Measurements from ENCODE around the gene ZFX.

Gene ZFX

GRCh38 chrX:24229976-24230375 lies 80.4 kb downstream of the ZFX start:
- Histone ChIP-seq H3K9me3 (ENCODE audit: control insufficient read depth, low read length) (no peaks in the 10 kb centered on the region), H3K36me3 (ENCODE audit: control insufficient read depth, insufficient read depth, low read length) (no peaks in the 10 kb centered on the region), H3K9ac (ENCODE audit: low read length) (no peak overlapping the region), H3K4me1 (ENCODE audit: control insufficient read depth, insufficient read depth, low read length) (no peaks in the 10 kb centered on the region), H3K4me3 (ENCODE audit: low read length) (no peak overlapping the region), H3K27me3 (ENCODE audit: control insufficient read depth, insufficient read depth, low read length) (no peaks in the 10 kb centered on the region)

GRCh38 chrX:24231131-24231540 lies 81.6 kb downstream of the ZFX start:
- H3K27me3 ChIP-seq (ENCODE audit: control insufficient read depth, insufficient read depth, low read length) = no peaks in the 10 kb centered on the region
- no peaks in the 10 kb centered on the region for H3K4me1 ChIP-seq (ENCODE audit: control insufficient read depth, insufficient read depth, low read length)
- no peaks in the 10 kb centered on the region for H3K9me3 ChIP-seq (ENCODE audit: control insufficient read depth, low read length)
- no peak overlapping the region for H3K4me3 ChIP-seq (ENCODE audit: low read length)
- H3K36me3 ChIP-seq (ENCODE audit: control insufficient read depth, insufficient read depth, low read length) = no peaks in the 10 kb centered on the region
- no peak overlapping the region for H3K9ac ChIP-seq (ENCODE audit: low read length)

GRCh38 chrX:24231641-24232179 lies 82.2 kb downstream of the ZFX start:
- Histone ChIP-seq H3K9me3 (ENCODE audit: control insufficient read depth, low read length) (no peaks in the 10 kb centered on the region), H3K36me3 (ENCODE audit: control insufficient read depth, insufficient read depth, low read length) (no peaks in the 10 kb centered on the region), H3K9ac (ENCODE audit: low read length) (no peak overlapping the region), H3K4me1 (ENCODE audit: control insufficient read depth, insufficient read depth, low read length) (no peaks in the 10 kb centered on the region), H3K4me3 (ENCODE audit: low read length) (no peak overlapping the region), H3K27me3 (ENCODE audit: control insufficient read depth, insufficient read depth, low read length) (no peaks in the 10 kb centered on the region)

DNA sequence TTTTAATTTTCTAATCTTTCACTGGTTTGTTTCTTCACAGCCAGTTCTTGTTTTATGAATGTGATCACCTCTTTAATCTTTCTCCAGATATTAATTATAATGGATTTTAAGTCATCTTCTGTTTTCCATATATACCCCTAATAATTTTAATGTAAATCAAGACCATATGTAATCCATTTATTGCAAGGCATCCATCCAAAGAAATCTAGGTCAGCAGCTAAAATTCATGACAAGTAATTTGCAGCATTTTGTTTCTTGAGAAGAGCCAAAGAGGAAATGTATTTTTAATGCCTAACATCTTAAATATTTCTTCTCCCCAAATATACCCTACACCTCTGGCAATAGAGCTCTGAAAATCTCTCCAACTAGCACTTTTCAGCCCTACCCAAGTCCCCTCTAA lies 83.3 kb downstream of the ZFX start:
- H3K4me1 ChIP-seq (ENCODE audit: control insufficient read depth, insufficient read depth, low read length) = no peaks in the 10 kb centered on the region
- H3K36me3 ChIP-seq (ENCODE audit: control insufficient read depth, insufficient read depth, low read length) = no peaks in the 10 kb centered on the region
- H3K9me3 ChIP-seq (ENCODE audit: control insufficient read depth, low read length) = no peaks in the 10 kb centered on the region
- H3K4me3 ChIP-seq (ENCODE audit: low read length) = no peak overlapping the region
- H3K9ac ChIP-seq (ENCODE audit: low read length) = no peak overlapping the region
- H3K27me3 ChIP-seq (ENCODE audit: control insufficient read depth, insufficient read depth, low read length) = no peaks in the 10 kb centered on the region

- H3K9ac ChIP-seq (ENCODE audit: low read length) = no peak overlapping the region
- H3K9me3 ChIP-seq (ENCODE audit: control insufficient read depth, low read length) = no peaks in the 10 kb centered on the region
- H3K4me3 ChIP-seq (ENCODE audit: low read length) = no peak overlapping the region
- H3K36me3 ChIP-seq (ENCODE audit: control insufficient read depth, insufficient read depth, low read length) = no peaks in the 10 kb centered on the region
- H3K27me3 ChIP-seq (ENCODE audit: control insufficient read depth, insufficient read depth, low read length) = no peaks in the 10 kb centered on the region
- H3K4me1 ChIP-seq (ENCODE audit: control insufficient read depth, insufficient read depth, low read length) = no peaks in the 10 kb centered on the region
These were observed 85.7 kb downstream of the ZFX start for GRCh38 chrX:24235084-24235710.

GRCh38 chrX:24241822-24242648 lies 92.5 kb downstream of the ZFX start:
- no peak overlapping the region for H3K9ac ChIP-seq (ENCODE audit: low read length)
- H3K9me3 ChIP-seq (ENCODE audit: control insufficient read depth, low read length) = no peaks in the 10 kb centered on the region
- no peaks in the 10 kb centered on the region for H3K36me3 ChIP-seq (ENCODE audit: control insufficient read depth, insufficient read depth, low read length)
- H3K4me1 ChIP-seq (ENCODE audit: control insufficient read depth, insufficient read depth, low read length) = no peaks in the 10 kb centered on the region
- no peak overlapping the region for H3K4me3 ChIP-seq (ENCODE audit: low read length)
- no peaks in the 10 kb centered on the region for H3K27me3 ChIP-seq (ENCODE audit: control insufficient read depth, insufficient read depth, low read length)

DNA sequence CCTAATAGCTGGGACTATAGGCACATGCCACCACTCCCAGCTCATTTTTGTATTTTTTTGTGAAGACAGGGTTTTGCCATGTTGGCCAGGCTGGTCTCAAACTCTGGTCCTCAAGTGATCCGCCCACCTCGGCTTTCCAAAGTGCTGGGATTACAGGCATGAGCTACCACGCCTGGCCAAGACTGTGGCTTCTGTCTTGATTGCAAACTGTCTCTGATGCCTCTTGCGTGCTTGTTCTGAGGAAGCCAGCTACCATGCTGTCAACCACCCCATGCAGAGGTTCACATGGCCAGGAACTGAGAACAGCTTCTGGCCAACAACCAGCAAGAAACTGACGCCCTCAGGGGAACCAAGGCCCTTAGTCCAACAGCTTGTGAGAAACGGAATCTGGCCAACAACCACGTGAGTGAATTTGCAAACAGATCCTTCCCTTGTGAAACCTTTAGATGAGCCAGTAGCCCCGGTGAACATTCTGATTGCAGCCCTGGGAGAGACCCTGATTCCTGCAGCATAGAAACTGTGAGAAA lies 93.2 kb downstream of the ZFX start:
- Histone ChIP-seq H3K27me3 (ENCODE audit: control insufficient read depth, insufficient read depth, low read length) (no peaks in the 10 kb centered on the region), H3K4me3 (ENCODE audit: low read length) (no peak overlapping the region), H3K36me3 (ENCODE audit: control insufficient read depth, insufficient read depth, low read length) (no peaks in the 10 kb centered on the region), H3K9ac (ENCODE audit: low read length) (no peak overlapping the region), H3K4me1 (ENCODE audit: control insufficient read depth, insufficient read depth, low read length) (no peaks in the 10 kb centered on the region), H3K9me3 (ENCODE audit: control insufficient read depth, low read length) (no peaks in the 10 kb centered on the region)

GRCh38 chrX:24243188-24243587 lies 93.7 kb downstream of the ZFX start:
- no peaks in the 10 kb centered on the region for H3K27me3 ChIP-seq (ENCODE audit: control insufficient read depth, insufficient read depth, low read length)
- no peaks in the 10 kb centered on the region for H3K4me1 ChIP-seq (ENCODE audit: control insufficient read depth, insufficient read depth, low read length)
- no peak overlapping the region for H3K4me3 ChIP-seq (ENCODE audit: low read length)
- H3K36me3 ChIP-seq (ENCODE audit: control insufficient read depth, insufficient read depth, low read length) = no peaks in the 10 kb centered on the region
- no peaks in the 10 kb centered on the region for H3K9me3 ChIP-seq (ENCODE audit: control insufficient read depth, low read length)
- no peak overlapping the region for H3K9ac ChIP-seq (ENCODE audit: low read length)

- Histone ChIP-seq H3K4me3 (ENCODE audit: low read length) (no peak overlapping the region), H3K9me3 (ENCODE audit: control insufficient read depth, low read length) (no peaks in the 10 kb centered on the region), H3K9ac (ENCODE audit: low read length) (no peak overlapping the region)
These were observed 94.2 kb downstream of the ZFX start for GRCh38 chrX:24243692-24244091.

DNA sequence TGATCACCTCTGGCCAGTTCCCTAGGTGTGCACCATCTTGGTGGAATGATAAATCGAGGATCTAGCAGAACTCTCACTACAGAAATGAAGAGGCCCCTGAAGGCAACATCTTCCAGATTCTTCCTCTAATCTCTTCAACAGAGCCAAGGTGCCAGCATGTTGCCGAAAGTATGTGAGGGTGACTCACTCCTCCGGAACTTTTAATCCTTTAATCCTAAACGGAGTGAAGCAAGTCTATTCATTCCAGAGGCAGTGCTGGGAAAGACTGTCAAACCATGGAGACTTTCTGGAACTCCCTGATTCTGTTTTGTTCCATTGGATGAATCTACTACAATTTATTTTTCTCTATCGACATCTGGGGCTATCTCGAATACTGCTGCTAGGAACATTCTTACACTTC lies 95.7 kb downstream of the ZFX start:
- Histone ChIP-seq H3K36me3 (ENCODE audit: control insufficient read depth, insufficient read depth, low read length) (no peaks in the 10 kb centered on the region), H3K9ac (ENCODE audit: low read length) (no peak overlapping the region)

More at GRCh38 chrX:24243692-24244091, 94.2 kb downstream of the ZFX start:
- Histone ChIP-seq H3K36me3 (ENCODE audit: control insufficient read depth, insufficient read depth, low read length) (no peaks in the 10 kb centered on the region), H3K4me1 (ENCODE audit: control insufficient read depth, insufficient read depth, low read length) (no peaks in the 10 kb centered on the region), H3K27me3 (ENCODE audit: control insufficient read depth, insufficient read depth, low read length) (no peaks in the 10 kb centered on the region)

GRCh38 chrX:24248042-24248441 lies 98.5 kb downstream of the ZFX start:
- no peaks in the 10 kb centered on the region for H3K9me3 ChIP-seq (ENCODE audit: control insufficient read depth, low read length)
- H3K4me1 ChIP-seq (ENCODE audit: control insufficient read depth, insufficient read depth, low read length) = no peaks in the 10 kb centered on the region
- no peak overlapping the region for H3K4me3 ChIP-seq (ENCODE audit: low read length)
- H3K27me3 ChIP-seq (ENCODE audit: control insufficient read depth, insufficient read depth, low read length) = no peaks in the 10 kb centered on the region
- no peak overlapping the region for H3K9ac ChIP-seq (ENCODE audit: low read length)
- no peaks in the 10 kb centered on the region for H3K36me3 ChIP-seq (ENCODE audit: control insufficient read depth, insufficient read depth, low read length)

More for the DNA sequence above, 95.7 kb downstream of the ZFX start:
- Histone ChIP-seq H3K27me3 (ENCODE audit: control insufficient read depth, insufficient read depth, low read length) (no peaks in the 10 kb centered on the region), H3K9me3 (ENCODE audit: control insufficient read depth, low read length) (no peaks in the 10 kb centered on the region), H3K4me3 (ENCODE audit: low read length) (no peak overlapping the region), H3K4me1 (ENCODE audit: control insufficient read depth, insufficient read depth, low read length) (no peaks in the 10 kb centered on the region)

DNA sequence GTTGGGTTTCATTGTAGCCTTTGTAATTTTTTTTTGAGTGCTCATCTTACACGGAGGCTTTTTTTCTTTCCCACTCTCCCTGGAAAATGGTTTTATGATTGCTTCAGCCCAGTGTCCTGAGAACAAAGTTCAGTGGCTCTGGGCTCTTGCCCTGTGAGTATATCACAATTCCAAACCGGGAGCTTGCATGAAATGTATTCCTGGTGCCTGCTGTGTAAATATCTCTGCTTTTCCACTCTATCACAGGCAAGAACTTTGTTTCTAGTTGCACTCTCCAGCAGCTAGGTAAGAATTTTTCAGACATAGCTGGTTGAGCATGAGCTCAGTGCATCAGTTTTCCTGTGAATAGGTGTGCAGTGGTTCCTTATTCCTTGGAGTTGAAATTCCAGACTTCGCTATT lies 103.5 kb downstream of the ZFX start:
- Histone ChIP-seq H3K4me3 (ENCODE audit: low read length) (no peak overlapping the region), H3K27me3 (ENCODE audit: control insufficient read depth, insufficient read depth, low read length) (no peaks in the 10 kb centered on the region), H3K9ac (ENCODE audit: low read length) (no peak overlapping the region), H3K36me3 (ENCODE audit: control insufficient read depth, insufficient read depth, low read length) (no peaks in the 10 kb centered on the region), H3K4me1 (ENCODE audit: control insufficient read depth, insufficient read depth, low read length) (no peaks in the 10 kb centered on the region), H3K9me3 (ENCODE audit: control insufficient read depth, low read length) (no peaks in the 10 kb centered on the region)
